Prostate gland (tissue), 2 donors: ENCODE data around the gene TRIM24. TPM values are rescaled to one million over a fixed set of nuclear protein-coding genes. Genes with fewer than 3 reads are reported as not detected.

ENCODE experiments used
- DNase-seq: peaks from one replicate; pipeline ENCODE4 v3.0.0-alpha.2; 2019; ENCODE audit warnings: low spot score
- H3K27ac ChIP-seq, 2 donors: fragments of 200-600 bp; sonication (generic); 2 replicates each; pipeline ENCODE4 v1.5.1; 2017 to 2019
- H3K27me3 ChIP-seq: fragments of 200-600 bp; sonication (generic); replicated peaks from 2 replicates; pipeline ENCODE4 v1.5.1; 2019; ENCODE audit not compliant: insufficient read depth
- H3K36me3 ChIP-seq, 2 donors: fragments of 200-600 bp; sonication (generic); 1 replicate in 1 of 2; 2 replicates in 1 of 2; pipeline versions ENCODE4 v1.5.1 to v1.8.1; 2017 to 2019
- H3K4me1 ChIP-seq: fragments of 200-600 bp; sonication (generic); replicated peaks from 2 replicates; pipeline ENCODE4 v1.5.1; 2019
- H3K4me3 ChIP-seq, 2 donors: fragments of 200-600 bp; sonication (generic); 2 replicates each; pipeline ENCODE4 v1.5.1; 2017 to 2019
- H3K9me3 ChIP-seq: fragments of 200-600 bp; sonication (generic); 2 replicates; pipeline ENCODE4 v1.5.1; 2017
- POLR2A ChIP-seq: fragments of 450-650 bp; IDR thresholded peaks from one replicate; pipeline ENCODE4 v1.6.1; 2016; ENCODE audit warnings: antibody characterized with exemption, mild to moderate bottlenecking
- POLR2AphosphoS5 ChIP-seq: sonication (generic); formaldehyde crosslinking; IDR thresholded peaks from one replicate; pipeline ENCODE4 v1.6.1; 2017; ENCODE audit warnings: antibody characterized with exemption
- WGBS: methylation state at CpG from one replicate; pipeline ENCODE4 v1.1.5; 2018; 5-methylcytosine and 5-hydroxymethylcytosine counted together
- intact Hi-C: fragments of 100-400 bp; cut with DNase I; formaldehyde crosslinking; loops from one replicate; pipeline ENCODE4 v1.14.2; 2022
- total RNA-seq, 2 donors: library from RNA; depleted of rRNA; stranded (reverse); fragments of >200 nt; gene quantifications; one replicate each; pipeline ENCODE4 v1.1.0, GENCODE V29; 2016
- TF ChIP-seq, protein P1 (sequence below), 4 experiments: fragments of 200-600 bp in 2 of 4; fragments of 450-650 bp in 2 of 4; sonication (generic) in 2 of 4; IDR thresholded peaks; 1 replicate in 3 of 4; 2 replicates in 1 of 4; pipeline ENCODE4 v1.5.1; 2016 to 2019; ENCODE audit warnings: antibody characterized with exemption in 4 of 4, mild to moderate bottlenecking in 2 of 4, moderate library complexity in 2 of 4

Gene TRIM24
- total RNA-seq, 2 donors from 2014 or later, result 38.9 to 42.6 TPM

DNA sequence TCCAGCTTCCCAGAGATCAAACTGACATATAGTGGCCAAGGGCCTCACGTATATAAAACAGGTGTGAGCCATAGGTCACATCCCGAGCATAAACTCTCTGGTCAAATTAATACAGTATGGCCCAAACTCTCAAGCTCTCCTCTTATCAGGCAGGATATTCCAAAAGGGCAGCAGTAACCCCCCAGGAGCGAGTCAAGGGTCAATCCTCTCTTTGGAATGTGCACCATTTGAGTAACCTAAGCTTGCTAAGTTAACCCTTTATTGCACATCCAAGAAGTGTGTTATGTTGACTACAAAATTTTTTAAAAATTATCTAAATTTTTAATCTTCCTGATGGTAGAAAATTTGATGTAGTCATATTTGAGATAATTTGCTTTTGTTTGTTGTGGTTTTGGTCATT is 4.5 kb upstream of the TRIM24 start:
- H3K36me3 ChIP-seq, result no peaks in the 10 kb centered on the region
- intact Hi-C loops, result no loop called here
- no peak for DNase-seq
- TF ChIP-seq, protein P1, sequence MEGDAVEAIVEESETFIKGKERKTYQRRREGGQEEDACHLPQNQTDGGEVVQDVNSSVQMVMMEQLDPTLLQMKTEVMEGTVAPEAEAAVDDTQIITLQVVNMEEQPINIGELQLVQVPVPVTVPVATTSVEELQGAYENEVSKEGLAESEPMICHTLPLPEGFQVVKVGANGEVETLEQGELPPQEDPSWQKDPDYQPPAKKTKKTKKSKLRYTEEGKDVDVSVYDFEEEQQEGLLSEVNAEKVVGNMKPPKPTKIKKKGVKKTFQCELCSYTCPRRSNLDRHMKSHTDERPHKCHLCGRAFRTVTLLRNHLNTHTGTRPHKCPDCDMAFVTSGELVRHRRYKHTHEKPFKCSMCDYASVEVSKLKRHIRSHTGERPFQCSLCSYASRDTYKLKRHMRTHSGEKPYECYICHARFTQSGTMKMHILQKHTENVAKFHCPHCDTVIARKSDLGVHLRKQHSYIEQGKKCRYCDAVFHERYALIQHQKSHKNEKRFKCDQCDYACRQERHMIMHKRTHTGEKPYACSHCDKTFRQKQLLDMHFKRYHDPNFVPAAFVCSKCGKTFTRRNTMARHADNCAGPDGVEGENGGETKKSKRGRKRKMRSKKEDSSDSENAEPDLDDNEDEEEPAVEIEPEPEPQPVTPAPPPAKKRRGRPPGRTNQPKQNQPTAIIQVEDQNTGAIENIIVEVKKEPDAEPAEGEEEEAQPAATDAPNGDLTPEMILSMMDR (IDR thresholded peaks at IDR 0.05), result no peak
- no peak for TF ChIP-seq POLR2AphosphoS5
- no peak for TF ChIP-seq POLR2A
- no peak overlapping the region for H3K27ac ChIP-seq
- no peaks in the 10 kb centered on the region for H3K4me1 ChIP-seq
- no peaks in the 10 kb centered on the region for H3K9me3 ChIP-seq
- no peak overlapping the region for H3K4me3 ChIP-seq
- WGBS, result 66% methylated on average over 3 of the region's 3 CpGs
- no peaks in the 10 kb centered on the region for H3K27me3 ChIP-seq

DNA sequence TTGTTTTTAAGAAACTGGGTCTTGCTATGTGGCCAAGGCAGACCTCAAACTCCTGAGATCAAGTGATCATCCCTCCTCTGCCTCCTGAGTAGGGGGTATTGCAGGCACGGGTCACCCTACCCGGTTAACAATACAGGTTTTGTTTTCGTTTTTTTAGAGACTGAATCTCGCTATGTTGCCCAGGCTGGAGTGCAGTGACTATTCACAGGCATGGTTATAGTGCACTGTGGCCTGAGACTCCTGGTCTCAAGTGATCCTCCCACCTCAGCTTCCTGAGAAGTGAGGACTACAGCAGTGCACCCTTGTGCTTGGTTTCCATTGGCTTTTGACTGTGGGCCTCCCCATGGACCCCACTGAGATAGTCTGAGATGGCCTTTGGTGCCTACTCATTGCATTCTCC is 3.8 kb upstream of the TRIM24 start:
- no peaks in the 10 kb centered on the region for H3K9me3 ChIP-seq
- H3K27me3 ChIP-seq, result no peaks in the 10 kb centered on the region
- no peaks in the 10 kb centered on the region for H3K36me3 ChIP-seq
- no peak overlapping the region for H3K27ac ChIP-seq
- TF ChIP-seq POLR2A (no peak), POLR2AphosphoS5 (no peak)
- TF ChIP-seq, protein P1 (IDR thresholded peaks at IDR 0.05), result no peak
- H3K4me3 ChIP-seq, result no peak overlapping the region
- H3K4me1 ChIP-seq, result no peaks in the 10 kb centered on the region
- WGBS, result 91% methylated on average over 4 of the region's 4 CpGs
- DNase-seq, result no peak
- intact Hi-C loops, result no loop called here

DNA sequence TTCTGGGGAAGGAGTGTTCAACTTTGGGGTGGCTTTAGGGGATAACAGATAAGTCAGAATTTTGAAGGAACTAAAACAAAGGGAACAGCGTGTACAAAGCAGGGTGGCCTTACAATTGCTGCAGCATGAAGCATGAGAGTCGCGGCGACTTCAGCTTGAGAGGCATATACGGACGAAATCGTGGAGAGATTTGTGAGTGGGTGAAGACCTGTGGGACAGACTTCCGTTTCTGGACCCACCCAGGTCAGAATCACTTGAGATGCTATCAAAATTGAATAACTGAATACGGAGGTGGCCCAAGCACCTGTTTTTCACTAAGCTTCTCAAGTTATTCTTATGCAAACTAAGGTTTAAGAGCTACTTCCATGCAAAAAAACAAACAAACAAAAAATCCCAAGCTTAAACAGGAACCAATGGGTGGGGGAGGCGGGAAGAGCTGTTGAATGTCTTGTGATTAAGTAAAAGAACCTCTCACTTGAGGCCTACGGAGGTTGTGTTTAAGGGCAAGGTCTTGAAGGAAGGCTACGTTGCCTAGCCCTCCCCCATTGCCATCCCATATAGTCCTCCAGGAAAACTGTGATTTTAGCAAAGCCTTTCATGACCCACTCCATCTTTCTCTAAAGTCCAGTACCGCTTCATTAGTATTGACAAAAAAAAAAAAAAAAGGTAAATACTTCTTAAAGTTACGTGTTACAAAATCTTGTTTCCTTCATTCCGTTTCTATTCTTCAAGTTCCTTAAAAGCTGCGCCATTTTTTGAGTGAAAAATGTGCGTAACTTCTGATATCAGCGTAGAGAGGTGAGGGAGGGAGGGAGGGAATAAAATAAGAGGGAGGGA is 1.3 kb upstream of the TRIM24 start:
- H3K4me1 ChIP-seq, result no peaks in the 10 kb centered on the region
- DNase-seq, result no peak
- TF ChIP-seq, protein P1 (IDR thresholded peaks at IDR 0.05), result no peak
- TF ChIP-seq POLR2A, result no peak
- TF ChIP-seq POLR2AphosphoS5, result no peak
- no peaks in the 10 kb centered on the region for H3K27me3 ChIP-seq
- no peaks in the 10 kb centered on the region for H3K36me3 ChIP-seq
- H3K4me3 ChIP-seq, result no peak overlapping the region
- no peaks in the 10 kb centered on the region for H3K9me3 ChIP-seq
- WGBS, result 79% methylated on average over 18 of the region's 18 CpGs
- H3K27ac ChIP-seq, result no peak overlapping the region
- intact Hi-C loops, result no loop called here

DNA sequence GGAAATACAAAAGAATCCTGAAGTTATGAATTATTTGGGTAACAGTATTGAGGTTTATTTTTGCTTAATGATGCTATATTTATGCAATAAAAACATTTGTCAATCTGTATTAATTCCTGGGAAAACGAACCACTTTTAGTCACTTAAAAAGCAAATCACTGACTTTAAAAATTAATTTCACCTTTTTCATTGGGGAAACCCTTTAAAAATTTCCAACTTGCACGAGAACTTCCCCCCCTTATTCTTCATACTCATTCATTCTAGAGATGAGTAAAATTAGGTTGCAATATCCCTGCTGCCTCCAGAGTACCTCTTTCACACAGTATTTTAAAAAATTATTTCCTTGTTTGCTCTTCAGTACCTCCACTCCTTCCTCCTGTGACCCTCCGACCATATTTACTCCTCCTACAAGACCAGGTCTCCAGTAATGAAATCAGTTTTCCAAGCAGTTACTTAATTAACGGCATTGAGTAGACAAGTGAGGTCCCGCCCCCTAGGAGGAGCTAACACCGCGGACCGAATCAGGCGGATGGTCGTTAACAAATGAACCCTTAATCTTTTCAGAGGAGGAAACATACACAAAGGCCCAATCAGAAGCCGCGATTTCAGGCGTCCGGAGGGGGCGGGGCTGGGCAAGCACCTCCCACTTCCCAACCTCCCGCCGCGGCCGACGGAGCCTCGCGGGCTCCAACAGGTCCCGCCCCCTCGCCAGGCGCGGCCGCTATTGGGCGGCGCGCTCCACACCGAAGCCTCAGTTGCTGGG is 465 bp upstream of the TRIM24 start:
- no peaks in the 10 kb centered on the region for H3K36me3 ChIP-seq
- no peaks in the 10 kb centered on the region for H3K27me3 ChIP-seq
- peak overlapping the region in 1 of 2 donors; percentile 83 for H3K4me3 ChIP-seq
- DNase-seq, result peak; percentile 97
- intact Hi-C loops, result no loop called here
- 2% methylated on average over 24 of the region's 31 CpGs for WGBS
- TF ChIP-seq, protein P1 (IDR thresholded peaks at IDR 0.05), result peak in 2 of 4 experiments; percentile 45 to 48
- TF ChIP-seq POLR2A (no peak), POLR2AphosphoS5 (peak; percentile 81)
- H3K27ac ChIP-seq, result peak overlapping the region; percentile 29 to 55
- H3K4me1 ChIP-seq, result no peaks in the 10 kb centered on the region
- H3K9me3 ChIP-seq, result no peaks in the 10 kb centered on the region
